ENCODE measurements around the gene CTDP1. TPM values are rescaled to one million over a fixed set of nuclear protein-coding genes. Genes with fewer than 3 reads are reported as not detected.

Gene CTDP1
- total RNA-seq, 1 experiment from 2014 or later = 16.1 TPM

DNA sequence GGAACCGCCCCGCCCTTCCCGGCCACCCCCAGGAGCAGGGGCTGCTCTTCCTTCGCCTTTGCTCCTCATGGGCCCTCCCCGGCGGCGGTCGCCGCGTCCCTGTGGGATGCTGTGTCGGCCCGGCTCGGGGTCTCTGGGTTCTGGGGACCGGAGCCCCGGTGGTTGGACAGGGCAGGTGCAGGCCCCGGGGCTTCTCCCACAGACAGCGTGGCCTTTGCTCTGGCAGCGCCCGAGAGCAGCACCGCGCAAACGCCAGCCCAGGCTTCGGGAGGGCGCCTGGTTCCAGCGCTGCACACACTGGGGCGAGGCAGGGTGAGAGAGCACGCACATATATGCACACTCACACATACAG is 109.1 kb downstream of the CTDP1 start:
- H3K27ac Mint-ChIP-seq (ENCODE audit: unreplicated experiment) = no peak overlapping the region
- Histone ChIP-seq H3K4me1 (no peaks in the 10 kb centered on the region), H3K4me3 (ENCODE audit: low read depth, low read length) (no peak overlapping the region), H3K27me3 (replicated peaks; ENCODE audit: control insufficient read depth, insufficient read depth, low read length) (no peaks in the 10 kb centered on the region), H3K9me3 (no peaks in the 10 kb centered on the region), H3K36me3 (ENCODE audit: control insufficient read depth, insufficient read depth, low read length) (no peaks in the 10 kb centered on the region)
- no peak for DNase-seq
- no peaks in the 10 kb centered on the region for H3K4me1 Mint-ChIP-seq (ENCODE audit: low read depth, unreplicated experiment)
- no TSS peak for BruUV-seq (replicated peaks)
- ChIA-PET POLR2A (no interaction called here), CTCF (no interaction called here)
- intact Hi-C loops (cut with micrococcal nuclease; ENCODE audit: unreplicated experiment) = no loop called here
- H3K27me3 Mint-ChIP-seq (ENCODE audit: insufficient read depth, unreplicated experiment) = peaks cover 2% of the 10 kb centered on the region
- TF ChIP-seq, protein P1, sequence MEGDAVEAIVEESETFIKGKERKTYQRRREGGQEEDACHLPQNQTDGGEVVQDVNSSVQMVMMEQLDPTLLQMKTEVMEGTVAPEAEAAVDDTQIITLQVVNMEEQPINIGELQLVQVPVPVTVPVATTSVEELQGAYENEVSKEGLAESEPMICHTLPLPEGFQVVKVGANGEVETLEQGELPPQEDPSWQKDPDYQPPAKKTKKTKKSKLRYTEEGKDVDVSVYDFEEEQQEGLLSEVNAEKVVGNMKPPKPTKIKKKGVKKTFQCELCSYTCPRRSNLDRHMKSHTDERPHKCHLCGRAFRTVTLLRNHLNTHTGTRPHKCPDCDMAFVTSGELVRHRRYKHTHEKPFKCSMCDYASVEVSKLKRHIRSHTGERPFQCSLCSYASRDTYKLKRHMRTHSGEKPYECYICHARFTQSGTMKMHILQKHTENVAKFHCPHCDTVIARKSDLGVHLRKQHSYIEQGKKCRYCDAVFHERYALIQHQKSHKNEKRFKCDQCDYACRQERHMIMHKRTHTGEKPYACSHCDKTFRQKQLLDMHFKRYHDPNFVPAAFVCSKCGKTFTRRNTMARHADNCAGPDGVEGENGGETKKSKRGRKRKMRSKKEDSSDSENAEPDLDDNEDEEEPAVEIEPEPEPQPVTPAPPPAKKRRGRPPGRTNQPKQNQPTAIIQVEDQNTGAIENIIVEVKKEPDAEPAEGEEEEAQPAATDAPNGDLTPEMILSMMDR (IDR thresholded peaks at IDR 0.05; ENCODE audit: insufficient read depth in 1 of 2, low read depth in 1 of 2, low read length in 1 of 2, severe bottlenecking in 1 of 2, unreplicated experiment in 1 of 2) = no peak
- no peaks in the 10 kb centered on the region for H3K36me3 Mint-ChIP-seq (ENCODE audit: insufficient read depth, unreplicated experiment)
- no peaks in the 10 kb centered on the region for H3K9me3 Mint-ChIP-seq (ENCODE audit: unreplicated experiment)
- H3K4me3 Mint-ChIP-seq (ENCODE audit: unreplicated experiment) = no peak overlapping the region

DNA sequence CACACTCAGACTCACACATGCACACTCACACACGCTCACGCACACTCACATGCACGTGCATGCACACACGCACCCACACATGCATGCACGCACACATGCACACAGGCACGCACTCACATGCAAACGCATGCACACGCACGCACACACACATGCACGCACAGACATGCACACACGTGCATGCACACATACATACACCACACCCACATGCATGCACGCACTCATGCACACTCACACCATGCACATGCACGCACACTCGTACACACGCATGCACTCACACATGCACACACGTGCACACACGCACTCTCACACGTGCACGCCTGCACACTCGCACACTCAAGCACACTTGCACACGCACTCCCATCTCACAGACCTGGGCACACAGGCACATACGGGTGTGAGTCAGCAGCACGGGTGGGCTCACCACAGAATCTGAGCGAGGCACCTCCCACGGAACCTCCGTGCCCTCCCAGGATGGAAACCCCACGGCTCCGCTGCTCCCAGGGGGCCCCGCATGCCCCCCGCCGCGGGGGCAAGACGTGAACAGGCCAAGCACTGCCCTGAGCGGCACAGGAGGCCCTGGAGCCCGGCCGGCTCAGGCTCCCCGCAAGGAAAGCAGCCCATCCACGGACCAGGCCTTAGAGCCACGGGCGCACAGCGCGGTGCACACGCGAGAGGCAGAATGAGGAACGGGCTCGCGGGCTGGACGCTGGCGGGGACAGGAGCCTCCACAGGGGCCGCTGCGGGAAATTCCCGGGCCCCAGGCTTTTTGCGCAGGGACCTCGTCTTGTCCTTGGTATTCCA is 109.7 kb downstream of the CTDP1 start:
- Mint-ChIP-seq H3K36me3 (ENCODE audit: insufficient read depth, unreplicated experiment) (no peaks in the 10 kb centered on the region), H3K4me3 (ENCODE audit: unreplicated experiment) (no peak overlapping the region), H3K27me3 (ENCODE audit: insufficient read depth, unreplicated experiment) (peaks cover 2% of the 10 kb centered on the region), H3K9me3 (ENCODE audit: unreplicated experiment) (no peaks in the 10 kb centered on the region), H3K4me1 (ENCODE audit: low read depth, unreplicated experiment) (no peaks in the 10 kb centered on the region), H3K27ac (ENCODE audit: unreplicated experiment) (no peak overlapping the region)
- POLR2A ChIA-PET = no interaction called here
- CTCF ChIA-PET = no interaction called here
- Histone ChIP-seq H3K9me3 (no peaks in the 10 kb centered on the region), H3K36me3 (ENCODE audit: control insufficient read depth, insufficient read depth, low read length) (no peaks in the 10 kb centered on the region), H3K4me1 (no peaks in the 10 kb centered on the region), H3K27me3 (replicated peaks; ENCODE audit: control insufficient read depth, insufficient read depth, low read length) (no peaks in the 10 kb centered on the region), H3K4me3 (ENCODE audit: low read depth, low read length) (no peak overlapping the region)
- no peak for DNase-seq
- BruUV-seq (replicated peaks) = no TSS peak
- TF ChIP-seq, protein P1 (IDR thresholded peaks at IDR 0.05; ENCODE audit: insufficient read depth in 1 of 2, low read depth in 1 of 2, low read length in 1 of 2, severe bottlenecking in 1 of 2, unreplicated experiment in 1 of 2) = no peak
- intact Hi-C loops (cut with micrococcal nuclease; ENCODE audit: unreplicated experiment) = no loop called here

DNA sequence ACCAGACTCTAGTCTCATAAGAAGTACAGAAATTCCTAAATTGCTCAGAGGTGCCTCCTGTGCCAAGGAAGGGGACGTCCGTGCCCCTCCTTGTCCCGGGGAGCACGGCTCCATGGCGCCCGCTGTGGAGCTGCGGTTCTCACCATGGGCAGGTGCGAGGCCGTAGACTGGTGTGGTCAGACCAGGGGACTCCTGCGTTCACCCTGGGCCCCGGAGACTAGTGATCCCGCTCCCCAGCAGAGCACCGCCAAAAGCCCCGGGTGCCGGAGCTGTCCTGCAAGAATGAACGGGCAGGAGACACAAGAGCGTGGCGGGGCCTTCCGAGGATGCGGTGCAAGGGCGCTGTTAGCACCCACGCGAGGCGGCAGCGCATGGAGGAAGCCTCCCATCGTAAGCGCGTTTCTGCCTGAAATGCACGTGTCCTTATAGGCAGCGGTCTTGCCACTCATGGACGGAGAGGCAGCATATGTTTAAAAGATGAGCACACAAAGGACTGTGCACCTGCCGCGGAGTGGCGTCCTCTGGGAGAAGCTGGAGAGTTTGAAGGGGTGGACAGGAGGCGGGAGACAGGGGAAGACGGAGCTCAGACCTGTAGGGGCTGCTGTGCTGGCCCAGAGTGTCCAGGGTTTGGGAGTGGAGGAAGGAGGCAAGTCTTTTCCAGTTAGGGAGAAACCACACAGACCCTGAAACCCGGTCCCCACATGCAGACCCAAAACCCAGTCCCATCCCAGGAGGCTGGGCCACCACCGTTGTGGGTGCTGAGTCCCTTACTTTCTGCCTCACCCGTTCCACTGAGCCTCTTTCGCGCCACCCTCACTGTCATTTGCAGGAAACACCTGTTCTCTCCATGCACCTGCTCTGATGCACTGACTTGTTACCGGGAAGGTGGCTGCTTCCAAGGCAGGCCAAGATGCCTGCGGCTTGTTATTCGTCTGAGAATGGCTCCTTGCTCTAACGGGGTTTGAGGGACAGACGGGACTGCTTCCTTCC is 110.6 kb downstream of the CTDP1 start:
- DNase-seq = no peak
- TF ChIP-seq, protein P1 (IDR thresholded peaks at IDR 0.05; ENCODE audit: insufficient read depth in 1 of 2, low read depth in 1 of 2, low read length in 1 of 2, severe bottlenecking in 1 of 2, unreplicated experiment in 1 of 2) = no peak
- Mint-ChIP-seq H3K9me3 (ENCODE audit: unreplicated experiment) (no peaks in the 10 kb centered on the region), H3K27ac (ENCODE audit: unreplicated experiment) (no peak overlapping the region), H3K4me1 (ENCODE audit: low read depth, unreplicated experiment) (no peaks in the 10 kb centered on the region), H3K4me3 (ENCODE audit: unreplicated experiment) (no peak overlapping the region), H3K36me3 (ENCODE audit: insufficient read depth, unreplicated experiment) (no peaks in the 10 kb centered on the region), H3K27me3 (ENCODE audit: insufficient read depth, unreplicated experiment) (peaks cover 2% of the 10 kb centered on the region)
- ChIA-PET POLR2A (no interaction called here), CTCF (no interaction called here)
- intact Hi-C loops (cut with micrococcal nuclease; ENCODE audit: unreplicated experiment) = no loop called here
- H3K9me3 ChIP-seq = no peaks in the 10 kb centered on the region
- no peaks in the 10 kb centered on the region for H3K4me1 ChIP-seq
- H3K36me3 ChIP-seq (ENCODE audit: control insufficient read depth, insufficient read depth, low read length) = no peaks in the 10 kb centered on the region
- no peaks in the 10 kb centered on the region for H3K27me3 ChIP-seq (replicated peaks; ENCODE audit: control insufficient read depth, insufficient read depth, low read length)
- BruUV-seq (replicated peaks) = no TSS peak
- H3K4me3 ChIP-seq (ENCODE audit: low read depth, low read length) = no peak overlapping the region
